NT2/D1 (cell line): Measurements from ENCODE around the gene OLFM4.

Experiments
- DNase-seq: peaks from one replicate; pipeline ENCODE4 v3.0.0-alpha.2; 2011; ENCODE audit warnings: low read depth, low spot score
- H3K27me3 ChIP-seq: 2 replicates; pipeline ENCODE4 v1.6.0; 2011; ENCODE audit warnings: mild to moderate bottlenecking; ENCODE audit not compliant: insufficient read length, insufficient read depth
- H3K36me3 ChIP-seq: 2 replicates; pipeline ENCODE4 v1.6.1; 2011; ENCODE audit warnings: mild to moderate bottlenecking, low read length, mixed read lengths; ENCODE audit not compliant: insufficient read depth, insufficient read length
- H3K4me1 ChIP-seq: 2 replicates; pipeline ENCODE4 v1.5.1; 2011; ENCODE audit not compliant: insufficient read depth, insufficient read length
- H3K4me3 ChIP-seq: 2 replicates; pipeline ENCODE4 v1.5.1; 2011; ENCODE audit warnings: low read depth; ENCODE audit not compliant: insufficient read length
- H3K9ac ChIP-seq: 2 replicates; pipeline ENCODE4 v1.6.0; 2011; ENCODE audit warnings: low read depth; ENCODE audit not compliant: insufficient read length
- H3K9me3 ChIP-seq: 2 replicates; pipeline ENCODE4 v1.5.1; 2011; ENCODE audit warnings: mild to moderate bottlenecking, low read length; ENCODE audit not compliant: insufficient read depth
- SUZ12 ChIP-seq: IDR thresholded peaks from 2 replicates; pipeline ENCODE4 v1.6.1; 2011; ENCODE audit not compliant: insufficient read length, insufficient read depth; ENCODE audit errors: extremely low read depth
- YY1 ChIP-seq: IDR thresholded peaks from 2 replicates; pipeline ENCODE4 v1.6.1; 2011; ENCODE audit not compliant: insufficient read length, insufficient read depth
- ZNF274 ChIP-seq: IDR thresholded peaks from 2 replicates; pipeline ENCODE4 v1.6.1; 2011; ENCODE audit warnings: mild to moderate bottlenecking, low read depth, low read length

Gene OLFM4

DNA sequence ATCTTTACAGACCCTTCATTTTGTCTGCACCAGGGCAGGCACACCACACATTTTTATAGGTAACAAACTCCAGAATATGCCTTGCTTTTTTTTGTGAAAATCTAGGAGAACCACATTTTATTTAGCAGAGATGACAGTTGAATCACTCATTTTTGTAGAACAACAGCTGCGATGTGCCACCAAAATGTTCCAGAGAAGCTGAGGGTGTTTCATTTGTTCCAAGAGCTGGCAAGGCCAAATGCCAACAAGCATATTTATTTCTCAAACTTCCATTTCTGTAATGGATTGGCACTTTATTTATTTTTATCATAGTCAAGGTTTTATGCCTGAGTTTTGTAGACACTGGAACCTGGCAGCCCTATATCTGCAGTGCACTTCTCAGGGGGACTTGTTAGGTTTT lies 10.4 kb downstream of the OLFM4 start:
- Histone ChIP-seq H3K27me3 (no peaks in the 10 kb centered on the region), H3K9me3 (no peaks in the 10 kb centered on the region), H3K36me3 (no peaks in the 10 kb centered on the region), H3K9ac (no peak overlapping the region), H3K4me1 (no peaks in the 10 kb centered on the region), H3K4me3 (no peak overlapping the region)
- no peak for TF ChIP-seq ZNF274
- no peak for TF ChIP-seq SUZ12
- no peak for TF ChIP-seq YY1
- DNase-seq: no peak

DNA sequence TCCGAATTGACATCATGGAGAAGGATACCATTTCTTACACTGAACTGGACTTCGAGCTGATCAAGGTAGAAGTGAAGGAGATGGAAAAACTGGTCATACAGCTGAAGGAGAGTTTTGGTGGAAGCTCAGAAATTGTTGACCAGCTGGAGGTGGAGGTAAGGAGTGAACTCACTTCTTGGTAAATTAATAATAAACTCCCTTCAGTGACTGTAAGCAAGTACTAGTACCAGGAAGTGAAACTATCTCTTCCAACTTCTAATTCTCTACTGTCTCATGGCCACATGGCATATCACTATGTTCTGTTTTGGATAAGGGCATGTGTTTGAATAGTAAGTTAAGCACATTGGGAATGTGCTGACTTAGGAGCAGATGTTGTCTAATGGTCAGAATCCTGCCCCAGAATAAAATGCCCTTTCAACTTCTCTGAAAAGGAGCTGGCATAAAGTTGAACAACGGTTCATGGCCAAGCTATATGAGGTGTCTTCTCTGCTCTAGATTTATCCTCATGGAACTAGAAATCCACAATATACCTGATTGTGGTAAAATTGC lies 13.4 kb downstream of the OLFM4 start:
- Histone ChIP-seq H3K4me1 (no peaks in the 10 kb centered on the region), H3K4me3 (no peak overlapping the region), H3K27me3 (no peaks in the 10 kb centered on the region), H3K36me3 (no peaks in the 10 kb centered on the region), H3K9me3 (no peaks in the 10 kb centered on the region), H3K9ac (no peak overlapping the region)
- TF ChIP-seq YY1 (no peak), ZNF274 (no peak), SUZ12 (no peak)
- no peak for DNase-seq

DNA sequence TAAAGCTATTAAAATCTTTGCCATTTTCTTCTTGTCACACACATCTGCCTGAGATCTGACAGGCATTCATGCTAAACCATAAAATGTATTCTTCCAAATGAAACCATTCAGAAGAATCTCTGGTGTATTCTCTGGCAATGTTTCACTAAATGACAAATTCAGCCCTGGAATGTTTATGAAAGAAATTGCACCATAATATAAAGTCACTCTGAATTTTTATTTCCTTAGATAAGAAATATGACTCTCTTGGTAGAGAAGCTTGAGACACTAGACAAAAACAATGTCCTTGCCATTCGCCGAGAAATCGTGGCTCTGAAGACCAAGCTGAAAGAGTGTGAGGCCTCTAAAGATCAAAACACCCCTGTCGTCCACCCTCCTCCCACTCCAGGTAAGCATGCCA lies 14.3 kb downstream of the OLFM4 start:
- no peak for DNase-seq
- H3K9ac ChIP-seq: no peak overlapping the region
- H3K4me3 ChIP-seq: no peak overlapping the region
- no peaks in the 10 kb centered on the region for H3K27me3 ChIP-seq
- TF ChIP-seq YY1 (no peak), ZNF274 (no peak), SUZ12 (no peak)
- no peaks in the 10 kb centered on the region for H3K4me1 ChIP-seq
- H3K9me3 ChIP-seq: no peaks in the 10 kb centered on the region
- H3K36me3 ChIP-seq: no peaks in the 10 kb centered on the region

DNA sequence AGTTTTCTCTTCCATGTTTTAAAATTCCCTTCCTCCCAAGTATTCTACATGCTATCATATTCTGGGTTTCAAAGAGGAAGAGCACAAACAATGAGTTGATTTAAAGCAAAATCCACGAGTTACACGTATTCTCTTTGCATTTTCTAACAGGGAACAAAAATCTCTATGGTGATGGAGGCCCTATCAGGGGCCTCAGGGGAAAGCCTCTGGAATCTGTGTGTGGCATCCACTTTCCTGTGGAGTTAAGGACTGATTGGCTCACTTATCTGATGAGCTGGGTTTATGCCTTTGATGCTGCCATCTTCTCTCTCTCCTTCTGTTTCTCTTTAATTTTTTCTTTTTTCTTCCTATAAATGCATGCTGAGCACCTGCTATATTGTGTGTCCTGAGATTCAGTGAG lies 14.8 kb downstream of the OLFM4 start:
- Histone ChIP-seq H3K36me3 (no peaks in the 10 kb centered on the region), H3K4me1 (no peaks in the 10 kb centered on the region), H3K9ac (no peak overlapping the region), H3K27me3 (no peaks in the 10 kb centered on the region), H3K9me3 (no peaks in the 10 kb centered on the region), H3K4me3 (no peak overlapping the region)
- TF ChIP-seq ZNF274: no peak
- TF ChIP-seq YY1: no peak
- no peak for TF ChIP-seq SUZ12
- DNase-seq: no peak

DNA sequence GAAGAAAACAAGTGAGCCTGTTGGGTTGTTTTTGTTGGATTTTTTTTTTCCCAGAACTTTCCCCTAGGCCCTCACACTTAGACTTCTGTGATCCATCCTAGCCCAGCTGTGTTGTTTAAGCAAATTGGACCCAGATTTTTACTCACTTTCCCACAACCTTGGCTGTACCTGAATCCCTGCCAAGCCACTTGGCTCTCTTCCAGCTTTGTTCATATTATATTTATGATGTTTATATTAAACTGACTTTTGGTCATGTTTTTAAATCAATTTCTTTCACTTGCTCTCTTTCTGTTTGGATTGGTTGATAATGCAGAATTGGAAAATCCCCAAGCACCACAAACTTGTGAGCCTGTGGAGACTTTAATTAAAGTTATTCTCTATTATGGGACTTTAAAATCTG lies 16.6 kb downstream of the OLFM4 start:
- no peak for DNase-seq
- Histone ChIP-seq H3K4me3 (no peak overlapping the region), H3K27me3 (no peaks in the 10 kb centered on the region), H3K4me1 (no peaks in the 10 kb centered on the region), H3K36me3 (no peaks in the 10 kb centered on the region), H3K9ac (no peak overlapping the region), H3K9me3 (no peaks in the 10 kb centered on the region)
- TF ChIP-seq ZNF274: no peak
- TF ChIP-seq YY1: no peak

DNA sequence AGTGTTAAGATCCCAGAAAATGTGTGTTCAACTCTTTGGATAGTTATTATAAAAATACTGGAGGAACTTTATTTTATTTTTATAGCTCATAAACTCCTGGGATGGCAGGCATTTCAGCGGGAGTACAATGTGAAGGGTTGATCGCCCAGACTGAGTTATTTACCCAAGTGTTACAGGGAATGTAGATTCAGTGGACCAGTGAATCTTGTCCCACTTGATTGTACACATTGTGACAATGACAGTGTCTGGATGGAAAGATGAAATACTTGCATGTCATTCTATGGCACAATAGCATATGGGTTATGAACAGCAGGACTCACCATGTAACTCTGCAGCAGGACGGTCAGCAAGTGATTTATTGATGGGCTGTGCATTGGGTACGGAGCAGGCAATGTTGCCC lies 20.3 kb downstream of the OLFM4 start:
- Histone ChIP-seq H3K36me3 (no peaks in the 10 kb centered on the region), H3K9ac (no peak overlapping the region), H3K9me3 (no peaks in the 10 kb centered on the region), H3K27me3 (no peaks in the 10 kb centered on the region), H3K4me1 (no peaks in the 10 kb centered on the region), H3K4me3 (no peak overlapping the region)
- TF ChIP-seq ZNF274: no peak
- no peak for TF ChIP-seq YY1
- TF ChIP-seq SUZ12: no peak
- DNase-seq: no peak

DNA sequence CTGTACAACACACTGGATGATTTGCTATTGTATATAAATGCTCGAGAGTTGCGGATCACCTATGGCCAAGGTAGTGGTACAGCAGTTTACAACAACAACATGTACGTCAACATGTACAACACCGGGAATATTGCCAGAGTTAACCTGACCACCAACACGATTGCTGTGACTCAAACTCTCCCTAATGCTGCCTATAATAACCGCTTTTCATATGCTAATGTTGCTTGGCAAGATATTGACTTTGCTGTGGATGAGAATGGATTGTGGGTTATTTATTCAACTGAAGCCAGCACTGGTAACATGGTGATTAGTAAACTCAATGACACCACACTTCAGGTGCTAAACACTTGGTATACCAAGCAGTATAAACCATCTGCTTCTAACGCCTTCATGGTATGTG lies 21.5 kb downstream of the OLFM4 start:
- no peaks in the 10 kb centered on the region for H3K36me3 ChIP-seq
- no peak overlapping the region for H3K4me3 ChIP-seq
- H3K27me3 ChIP-seq: no peaks in the 10 kb centered on the region
- no peaks in the 10 kb centered on the region for H3K4me1 ChIP-seq
- no peaks in the 10 kb centered on the region for H3K9me3 ChIP-seq
- no peak for TF ChIP-seq YY1
- no peak for TF ChIP-seq ZNF274
- TF ChIP-seq SUZ12: no peak
- no peak overlapping the region for H3K9ac ChIP-seq
- no peak for DNase-seq

DNA sequence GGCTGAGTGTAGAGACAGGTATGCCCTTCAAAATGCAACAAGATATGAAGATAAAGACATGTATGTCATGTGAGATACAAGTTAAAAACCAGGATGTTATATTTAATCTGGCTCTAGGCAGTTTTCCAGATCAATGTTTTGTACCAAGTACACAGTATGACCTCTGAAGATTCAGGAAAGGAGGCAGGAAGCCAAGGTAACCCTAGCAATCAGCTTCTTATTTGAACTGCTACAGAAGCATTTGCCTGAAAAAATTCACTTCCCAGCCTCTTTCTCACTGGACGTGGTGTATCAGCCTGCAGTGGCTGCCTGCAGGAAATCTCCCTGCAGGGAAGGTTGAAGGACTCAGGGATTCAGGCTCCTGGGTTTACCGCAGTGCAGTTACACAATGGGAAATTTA lies 24.1 kb downstream of the OLFM4 start:
- Histone ChIP-seq H3K4me1 (no peaks in the 10 kb centered on the region), H3K36me3 (no peaks in the 10 kb centered on the region), H3K9me3 (no peaks in the 10 kb centered on the region), H3K4me3 (no peak overlapping the region), H3K9ac (no peak overlapping the region), H3K27me3 (no peaks in the 10 kb centered on the region)
- no peak for TF ChIP-seq ZNF274
- TF ChIP-seq YY1: no peak
- no peak for TF ChIP-seq SUZ12
- DNase-seq: no peak
